ENCODE data around the gene WDR7.

DNA sequence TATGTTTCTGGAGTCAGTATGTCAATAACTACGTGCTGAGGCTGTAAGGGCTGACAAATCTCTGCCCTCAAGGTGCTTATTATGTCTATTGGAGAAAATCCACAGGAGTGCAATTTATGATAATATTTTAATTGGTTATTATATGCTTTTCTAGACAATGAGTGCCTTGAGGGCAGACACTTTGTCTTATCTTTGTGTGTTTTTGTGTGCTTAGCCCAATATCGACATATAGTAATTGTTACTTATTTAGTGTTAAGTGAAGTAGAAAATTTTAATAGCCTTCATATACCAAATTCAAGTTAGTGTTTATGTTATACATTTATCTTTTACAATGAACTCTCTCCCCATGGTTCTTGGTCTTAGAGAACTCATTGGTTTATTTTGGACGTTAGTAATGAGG lies 118.9 kb downstream of the WDR7 start:
- TF ChIP-seq, protein P1, sequence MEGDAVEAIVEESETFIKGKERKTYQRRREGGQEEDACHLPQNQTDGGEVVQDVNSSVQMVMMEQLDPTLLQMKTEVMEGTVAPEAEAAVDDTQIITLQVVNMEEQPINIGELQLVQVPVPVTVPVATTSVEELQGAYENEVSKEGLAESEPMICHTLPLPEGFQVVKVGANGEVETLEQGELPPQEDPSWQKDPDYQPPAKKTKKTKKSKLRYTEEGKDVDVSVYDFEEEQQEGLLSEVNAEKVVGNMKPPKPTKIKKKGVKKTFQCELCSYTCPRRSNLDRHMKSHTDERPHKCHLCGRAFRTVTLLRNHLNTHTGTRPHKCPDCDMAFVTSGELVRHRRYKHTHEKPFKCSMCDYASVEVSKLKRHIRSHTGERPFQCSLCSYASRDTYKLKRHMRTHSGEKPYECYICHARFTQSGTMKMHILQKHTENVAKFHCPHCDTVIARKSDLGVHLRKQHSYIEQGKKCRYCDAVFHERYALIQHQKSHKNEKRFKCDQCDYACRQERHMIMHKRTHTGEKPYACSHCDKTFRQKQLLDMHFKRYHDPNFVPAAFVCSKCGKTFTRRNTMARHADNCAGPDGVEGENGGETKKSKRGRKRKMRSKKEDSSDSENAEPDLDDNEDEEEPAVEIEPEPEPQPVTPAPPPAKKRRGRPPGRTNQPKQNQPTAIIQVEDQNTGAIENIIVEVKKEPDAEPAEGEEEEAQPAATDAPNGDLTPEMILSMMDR (conservative IDR thresholded peaks at IDR 0.05 in 1 of 2, IDR thresholded peaks at IDR 0.05 in 1 of 2; ENCODE audit: extremely low read depth in 1 of 2, insufficient read depth in 1 of 2, low read depth in 1 of 2, low read length in 2 of 2), result no peak
- TF ChIP-seq EZH2 (IDR thresholded peaks at IDR 0.05; ENCODE audit: borderline replicate concordance, low read length), result no peak

All from mammary epithelial cell (primary cell).